Epithelial cell of prostate (primary cell): ENCODE data around the gene CFAP210.
"Not testable (repeated sequence)": the region's sequence is repeated elsewhere in the genome, so short reads cannot be mapped to it uniquely, and the experiment has no call there.

ENCODE experiments used
- DNase-seq: peaks from one replicate; pipeline ENCODE4 v3.0.0-alpha.2; 2011; ENCODE audit warnings: low read depth, low spot score
- H3K27ac ChIP-seq: fragments of 450-650 bp; 2 replicates; pipeline ENCODE4 v1.5.1; 2017; ENCODE audit warnings: mild to moderate bottlenecking

The CFAP210 gene

DNA sequence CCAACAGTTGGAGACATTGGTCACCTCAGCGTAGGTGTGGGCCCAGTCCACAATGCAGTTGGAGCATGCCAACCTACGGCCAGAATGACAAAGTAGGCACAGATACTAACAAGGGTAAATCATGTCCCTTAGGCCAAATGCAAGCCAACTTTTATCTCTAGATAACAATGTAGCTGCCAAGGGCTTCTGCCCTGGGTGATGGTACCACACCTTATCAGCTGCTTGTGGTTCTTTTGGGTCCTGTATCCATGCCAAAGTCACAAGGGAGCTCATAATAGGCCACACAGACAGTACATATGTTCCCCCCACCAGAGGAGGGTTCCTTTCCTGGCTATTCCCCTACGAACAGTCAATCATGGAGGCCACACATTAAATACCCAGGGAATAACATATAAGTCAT is 19.1 kb upstream of the CFAP210 start:
- H3K27ac ChIP-seq: no peak overlapping the region
- no peak for DNase-seq

DNA sequence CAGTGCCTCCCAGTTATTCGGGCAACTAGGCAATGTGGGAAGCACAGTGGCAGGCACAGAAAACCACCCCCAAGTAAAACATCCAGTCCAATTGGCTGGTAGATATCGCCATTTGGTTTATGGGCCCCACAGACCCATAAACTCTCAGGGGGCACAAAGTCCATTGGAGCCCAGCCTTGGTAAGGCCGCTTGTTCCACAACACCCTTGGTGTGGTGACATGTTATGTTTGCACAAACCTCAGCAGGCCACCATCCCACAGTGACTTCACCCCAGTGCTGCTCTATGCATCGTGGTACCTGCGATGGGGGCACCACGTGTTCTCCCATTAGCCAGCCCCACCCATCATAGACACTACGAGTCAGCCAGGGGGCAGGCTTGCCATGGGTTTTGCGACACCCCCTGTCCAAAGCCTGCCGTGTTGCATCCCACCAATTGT is 18.6 kb upstream of the CFAP210 start:
- H3K27ac ChIP-seq: no peak overlapping the region
- no peak for DNase-seq

DNA sequence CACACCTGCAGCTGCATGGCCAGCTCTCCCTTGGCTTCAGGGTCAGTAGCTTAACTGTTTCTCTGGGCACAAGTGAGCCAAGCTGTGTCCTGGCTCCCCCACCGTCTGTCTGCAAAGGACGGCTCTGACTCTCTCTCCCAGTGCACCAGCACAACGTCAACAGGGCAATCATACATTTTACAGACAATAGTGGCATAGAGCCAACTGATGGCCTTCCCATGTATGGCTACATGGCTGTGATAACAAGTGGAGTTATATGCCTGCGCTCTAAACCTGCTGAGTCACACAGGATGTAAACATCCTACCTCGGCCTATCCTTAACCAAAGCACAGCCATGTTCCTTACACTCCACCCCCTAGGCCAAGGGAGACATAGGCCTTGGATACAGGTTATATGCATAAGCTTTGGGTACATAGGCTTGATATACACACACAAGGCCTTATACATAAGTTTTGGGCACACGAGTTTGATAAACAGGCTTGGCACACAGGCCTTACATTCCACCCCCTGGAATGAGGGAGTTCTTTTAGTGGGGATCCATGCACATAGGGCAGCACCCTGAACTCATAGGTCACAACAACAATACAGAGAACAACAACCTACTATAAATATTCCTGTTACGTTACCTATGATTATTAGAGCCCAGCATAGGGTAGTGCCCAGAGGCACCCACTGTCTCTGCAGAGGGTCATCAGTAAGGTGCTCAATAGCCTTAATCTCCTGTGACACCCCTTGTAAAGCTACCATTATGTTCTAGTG is 17.7 kb upstream of the CFAP210 start:
- no peak overlapping the region for H3K27ac ChIP-seq

DNA sequence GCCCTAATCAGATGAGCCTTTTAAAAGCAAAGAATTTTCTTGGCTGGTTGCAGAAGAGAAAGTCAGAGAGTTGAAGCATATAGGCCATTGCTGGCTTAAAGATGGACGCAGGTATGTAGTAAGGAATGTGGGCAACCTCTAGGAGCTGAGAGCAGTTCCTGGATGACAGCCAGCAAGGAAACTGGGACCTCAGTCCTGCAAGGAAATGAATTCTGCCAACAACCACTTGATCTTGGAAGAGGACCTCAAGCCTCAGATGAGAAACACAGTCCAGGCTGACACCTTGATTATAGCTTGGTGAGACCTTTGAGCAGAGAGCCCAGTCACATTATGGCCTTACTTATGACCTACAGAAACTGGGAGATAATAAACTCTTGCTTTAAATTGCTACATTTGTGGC is 15.8 kb upstream of the CFAP210 start:
- DNase-seq: no peak
- H3K27ac ChIP-seq: no peak overlapping the region

More for the DNA sequence above, 17.7 kb upstream of the CFAP210 start:
- no peak for DNase-seq

DNA sequence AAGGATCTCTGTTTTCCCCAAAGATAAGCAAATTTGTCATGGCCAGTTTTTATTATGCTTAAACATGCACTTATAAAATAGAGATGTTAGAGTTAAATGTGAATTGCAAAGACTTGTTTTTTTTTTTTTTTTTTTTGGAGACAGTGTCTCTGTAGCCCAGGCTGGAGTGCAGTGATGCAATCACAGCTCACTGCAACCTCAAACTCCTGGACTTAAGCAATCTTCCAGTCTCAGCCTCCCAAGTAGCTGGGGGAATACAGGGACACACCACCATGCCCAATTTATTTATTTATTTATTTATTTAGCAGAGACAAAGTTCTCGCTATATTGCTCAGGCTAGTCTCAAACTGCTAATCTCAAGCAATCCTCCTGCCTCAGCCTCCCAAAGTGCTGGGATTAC is 15.1 kb upstream of the CFAP210 start:
- H3K27ac ChIP-seq: no peak overlapping the region
- no peak for DNase-seq

DNA sequence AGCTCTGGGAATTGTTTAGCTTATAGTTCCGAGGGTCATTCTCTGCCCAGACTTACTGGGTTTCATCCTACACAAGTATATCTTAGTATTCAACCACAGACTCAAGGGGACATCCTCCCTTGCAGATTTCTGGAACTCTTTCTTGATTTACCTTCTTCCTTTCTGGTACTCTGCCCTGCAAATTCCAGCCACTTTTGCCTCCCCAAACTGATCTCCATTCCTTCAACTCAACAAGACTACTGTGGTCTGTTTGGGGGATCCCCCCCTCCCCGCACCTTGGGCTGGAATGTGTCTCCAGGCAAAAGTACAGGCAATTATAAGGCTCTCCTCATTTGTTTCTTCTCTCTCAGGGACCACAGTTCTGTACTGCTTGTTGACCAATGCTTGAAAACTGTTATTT is 13.4 kb upstream of the CFAP210 start:
- DNase-seq: no peak
- H3K27ac ChIP-seq: no peak overlapping the region

DNA sequence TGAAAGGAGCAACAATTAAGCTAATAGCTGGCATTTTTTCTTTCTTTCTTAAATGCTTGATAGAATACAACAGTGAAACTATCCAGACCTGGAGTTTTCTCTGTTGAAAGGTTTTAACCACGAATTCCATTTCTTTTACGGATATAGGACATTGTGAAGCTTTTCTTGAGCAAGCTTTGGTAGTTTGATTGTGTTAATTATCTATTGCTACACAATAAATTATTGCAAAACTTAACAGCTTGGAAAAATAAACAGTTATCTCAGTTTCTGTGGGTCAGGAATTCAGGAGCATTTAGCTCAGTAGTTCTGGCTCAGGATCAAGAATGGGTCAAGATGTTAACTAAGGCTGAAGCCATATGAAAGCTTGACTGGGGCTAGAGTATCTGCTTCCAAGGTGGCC is 11.7 kb upstream of the CFAP210 start:
- no peak overlapping the region for H3K27ac ChIP-seq
- no peak for DNase-seq

DNA sequence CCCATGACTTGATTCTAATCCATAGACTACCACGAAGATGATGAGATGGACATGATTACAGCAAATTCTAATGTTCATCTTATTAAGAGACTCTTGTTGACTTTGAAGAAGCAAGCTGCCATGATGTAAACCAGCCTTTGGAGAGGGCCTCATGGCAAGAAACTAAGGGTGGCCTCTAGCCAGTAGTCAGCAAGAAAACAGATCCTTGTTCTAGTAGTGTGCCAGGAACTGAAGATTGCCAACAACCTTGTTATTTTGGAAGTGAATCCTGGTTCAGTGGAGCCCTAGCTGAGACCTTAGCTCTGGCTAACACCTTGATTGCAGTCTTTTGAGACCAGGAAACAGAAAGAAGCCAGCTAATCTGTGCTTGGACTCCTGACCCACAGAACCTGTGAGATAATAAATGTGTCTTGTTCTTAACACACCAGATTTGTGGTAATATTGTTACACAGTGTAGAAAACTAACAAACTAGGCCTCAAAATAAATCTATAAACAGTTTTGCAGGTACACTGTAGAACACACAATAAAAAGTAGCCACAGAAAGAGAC is 10.0 kb upstream of the CFAP210 start:
- DNase-seq: no peak
- no peak overlapping the region for H3K27ac ChIP-seq

DNA sequence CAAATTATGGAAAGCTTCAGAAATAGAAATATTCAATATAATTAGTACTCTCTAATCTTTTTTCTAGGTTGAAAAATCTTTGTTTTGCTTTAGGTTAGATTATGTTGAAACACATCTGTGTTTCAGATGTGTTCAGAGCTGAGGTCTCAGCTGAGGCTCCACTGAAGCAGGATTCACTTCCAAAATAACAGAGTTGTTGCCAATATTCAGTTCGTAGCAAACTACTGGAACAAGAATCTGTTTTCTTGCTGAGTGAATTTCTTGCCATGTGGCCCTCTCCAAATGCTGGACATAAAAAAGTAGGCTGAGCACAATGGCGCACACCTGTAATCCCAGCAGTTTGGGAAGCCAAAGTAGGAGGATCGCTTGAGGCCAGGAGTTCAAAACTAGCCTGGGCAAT is 8.8 kb upstream of the CFAP210 start:
- no peak for DNase-seq
- H3K27ac ChIP-seq: no peak overlapping the region

DNA sequence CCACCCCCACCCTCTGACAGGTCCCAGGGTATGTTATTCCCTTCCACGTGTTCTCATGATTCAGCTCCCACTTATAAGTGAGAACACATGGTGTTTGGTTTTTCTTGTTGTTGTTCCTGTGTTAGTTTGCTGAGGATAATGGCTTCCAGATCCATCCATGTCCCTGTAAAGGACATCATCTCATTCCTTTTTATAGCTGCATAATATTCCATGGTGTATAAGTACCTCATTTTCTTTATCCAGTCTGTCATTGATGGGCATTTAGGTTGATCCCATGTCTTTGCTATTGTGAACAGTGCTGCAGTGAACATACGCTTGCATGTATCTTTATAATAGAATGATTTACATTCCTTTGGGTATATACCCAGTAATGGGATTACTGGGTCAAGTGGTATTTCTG is 5.0 kb upstream of the CFAP210 start:
- not testable (repeated sequence) for H3K27ac ChIP-seq, DNase-seq

DNA sequence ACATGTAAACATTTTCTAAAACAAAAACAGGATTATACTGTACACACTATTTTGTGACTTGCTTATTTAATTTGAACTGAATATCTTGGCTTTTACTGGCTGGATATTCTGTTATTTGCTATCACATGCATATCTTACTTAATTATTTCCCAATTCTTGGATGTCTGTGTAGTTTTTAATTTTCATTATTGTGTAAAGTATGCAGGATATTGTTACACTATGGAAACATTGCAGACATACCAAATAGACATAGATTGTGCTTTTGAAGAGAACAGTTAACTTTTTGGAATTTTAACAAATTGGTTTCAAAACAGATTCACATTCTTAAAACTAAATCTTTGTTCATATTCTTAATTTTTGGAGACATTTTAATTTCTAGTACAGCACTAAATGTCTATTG is 2.2 kb upstream of the CFAP210 start:
- H3K27ac ChIP-seq: no peak overlapping the region

DNA sequence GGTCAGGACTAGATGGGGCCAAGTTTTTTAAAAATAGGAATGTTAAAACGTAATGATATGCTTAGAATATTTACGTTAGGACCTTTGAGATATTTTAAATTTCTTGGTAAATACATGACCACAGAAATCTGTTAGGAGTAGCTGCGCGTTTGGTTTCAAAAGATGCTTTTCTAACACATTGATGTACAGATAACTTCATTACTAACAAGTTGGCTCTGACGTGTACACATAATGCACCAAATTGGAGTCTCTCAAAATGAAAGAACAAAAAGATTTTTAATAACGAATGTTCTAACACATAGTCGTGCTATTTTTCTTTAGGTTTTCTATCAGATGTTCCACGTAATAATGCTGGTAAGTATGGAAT is 672 bp upstream of the CFAP210 start:
- DNase-seq: no peak
- peak overlapping the region; percentile 42 for H3K27ac ChIP-seq

More for the DNA sequence above, 2.2 kb upstream of the CFAP210 start:
- no peak for DNase-seq

DNA sequence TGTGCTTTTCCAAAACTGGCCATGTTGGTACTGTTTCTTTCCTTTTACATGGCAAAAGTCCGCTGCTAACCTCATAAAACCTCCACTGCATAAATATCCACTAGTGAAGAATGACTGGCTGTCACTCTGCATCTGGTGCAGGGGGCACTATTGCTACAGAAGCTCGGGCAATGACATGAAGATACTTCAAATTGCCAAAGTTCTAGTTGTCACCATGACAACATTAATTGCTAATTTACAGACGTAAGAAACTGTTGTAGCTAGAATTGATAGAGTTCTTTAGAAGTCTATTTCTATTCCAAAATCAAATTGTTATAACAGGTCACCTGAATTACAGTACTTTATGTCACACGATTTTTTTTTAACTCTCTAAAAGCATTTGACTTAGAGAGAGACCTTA is 845 bp downstream of the CFAP210 start:
- H3K27ac ChIP-seq: no peak overlapping the region
- no peak for DNase-seq

DNA sequence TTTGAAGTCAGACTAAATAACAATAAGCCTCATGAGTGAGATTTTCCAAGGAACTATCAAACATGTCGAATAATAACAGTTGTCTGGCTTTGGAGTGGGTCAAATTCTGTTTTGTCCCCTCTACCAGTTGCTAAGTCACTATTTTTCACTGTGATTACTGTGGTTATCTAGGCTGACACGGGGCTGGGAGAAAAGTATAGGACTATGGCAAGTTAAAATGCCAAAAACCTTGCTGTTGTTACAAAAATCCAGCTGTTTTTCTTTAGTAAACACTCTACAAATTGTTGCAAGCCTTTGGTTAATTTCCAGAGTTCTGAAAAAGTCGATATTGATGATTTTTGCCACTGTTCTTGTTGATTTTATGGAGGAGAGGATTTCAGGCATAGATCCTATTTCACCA is 1.5 kb downstream of the CFAP210 start:
- no peak overlapping the region for H3K27ac ChIP-seq
- DNase-seq: no peak

DNA sequence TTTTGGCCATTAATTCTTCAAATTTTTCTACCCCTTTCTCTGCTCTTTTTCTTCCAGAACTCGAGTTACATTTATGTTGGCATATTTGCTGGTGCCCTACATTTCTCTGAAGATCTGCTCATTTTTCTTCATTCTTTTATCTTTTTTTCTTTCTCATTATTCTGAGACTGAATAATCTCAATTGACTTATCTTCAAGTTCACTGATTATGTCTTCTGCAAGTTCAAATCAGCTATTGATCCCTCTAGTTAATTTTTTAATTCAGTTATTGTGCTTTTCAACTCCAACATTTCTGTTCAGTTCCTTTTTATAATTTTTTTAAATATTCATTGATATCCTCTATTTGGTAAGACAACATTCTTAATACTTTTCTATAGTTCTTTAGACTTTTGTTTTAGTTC is 3.2 kb downstream of the CFAP210 start:
- no peak overlapping the region for H3K27ac ChIP-seq
- no peak for DNase-seq

DNA sequence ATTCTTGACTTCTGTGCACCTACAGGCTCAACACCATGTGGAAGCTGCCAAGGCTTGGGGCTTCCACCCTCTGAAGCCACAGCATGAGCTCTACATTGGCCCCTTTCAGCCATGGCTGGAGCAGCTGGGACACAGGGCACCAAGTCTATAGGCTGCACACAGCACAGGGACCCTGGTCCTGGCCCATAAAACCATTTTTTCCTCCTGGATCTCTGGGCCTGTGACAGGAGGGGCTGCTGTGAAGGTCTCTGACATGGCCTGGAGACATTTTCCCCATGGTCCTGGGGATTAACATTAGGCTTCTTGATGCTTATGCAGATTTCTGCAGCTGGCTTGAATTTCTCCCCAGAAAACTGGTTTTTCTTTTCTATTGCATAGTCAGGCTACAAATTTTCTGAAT is 6.3 kb downstream of the CFAP210 start:
- H3K27ac ChIP-seq, DNase-seq: not testable (repeated sequence)

DNA sequence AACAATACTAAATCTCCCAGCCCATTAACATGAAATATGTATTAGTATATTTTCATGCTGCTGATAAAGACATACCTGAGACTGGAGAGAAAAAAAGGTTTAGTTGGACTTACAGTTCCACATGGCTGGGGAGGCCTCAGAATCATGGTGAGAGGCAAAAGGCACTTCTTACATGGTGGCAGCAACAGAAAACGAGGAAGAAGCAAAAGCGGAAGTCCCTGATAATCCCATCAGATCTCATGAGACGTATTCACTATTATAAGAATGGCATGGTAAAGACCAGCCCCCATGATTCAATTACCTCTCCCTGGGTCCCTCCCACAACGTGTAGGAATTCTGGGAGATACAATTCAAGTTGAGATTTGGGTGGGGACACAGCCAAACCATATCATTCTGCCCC is 7.4 kb downstream of the CFAP210 start:
- not testable (repeated sequence) for DNase-seq, H3K27ac ChIP-seq

DNA sequence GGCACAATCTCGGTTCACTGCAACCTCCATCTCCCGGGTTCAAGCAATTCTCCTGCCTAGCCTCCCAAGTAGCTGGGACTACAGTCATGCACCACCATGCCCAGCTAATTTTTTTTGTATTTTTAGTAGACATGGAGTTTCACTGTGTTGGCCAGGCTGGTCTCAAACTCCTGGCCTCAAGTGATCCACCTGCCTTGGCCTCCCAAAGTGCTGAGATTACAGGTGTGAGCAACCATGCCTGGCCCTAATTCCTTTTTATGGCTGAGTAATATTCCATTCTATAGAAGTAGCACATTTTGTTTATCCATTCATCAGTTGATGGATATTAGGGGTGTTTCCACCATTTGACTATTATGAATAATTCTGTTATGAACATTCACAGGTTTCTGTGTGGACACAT is 9.5 kb downstream of the CFAP210 start:
- not testable (repeated sequence) for DNase-seq, H3K27ac ChIP-seq

DNA sequence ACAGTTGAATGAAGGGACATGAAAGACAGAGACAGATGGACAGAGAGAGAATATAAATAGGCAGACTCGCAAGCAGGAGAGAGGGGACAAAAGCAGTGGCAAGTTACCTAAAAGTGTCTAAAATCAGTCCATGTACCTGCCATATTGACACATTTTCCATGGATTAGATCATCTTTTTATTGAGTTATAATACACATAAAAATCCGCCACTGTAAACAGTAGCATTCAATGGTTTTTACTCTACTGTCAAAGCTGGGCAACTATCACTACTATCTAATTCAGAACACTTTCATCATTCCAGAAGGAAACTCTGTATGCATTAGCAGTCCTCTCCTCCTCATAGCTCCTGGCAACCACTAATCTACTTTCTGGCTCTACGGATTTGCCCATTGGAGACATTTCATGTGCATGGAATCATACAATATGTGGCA is 10.1 kb downstream of the CFAP210 start:
- DNase-seq: no peak
- no peak overlapping the region for H3K27ac ChIP-seq

DNA sequence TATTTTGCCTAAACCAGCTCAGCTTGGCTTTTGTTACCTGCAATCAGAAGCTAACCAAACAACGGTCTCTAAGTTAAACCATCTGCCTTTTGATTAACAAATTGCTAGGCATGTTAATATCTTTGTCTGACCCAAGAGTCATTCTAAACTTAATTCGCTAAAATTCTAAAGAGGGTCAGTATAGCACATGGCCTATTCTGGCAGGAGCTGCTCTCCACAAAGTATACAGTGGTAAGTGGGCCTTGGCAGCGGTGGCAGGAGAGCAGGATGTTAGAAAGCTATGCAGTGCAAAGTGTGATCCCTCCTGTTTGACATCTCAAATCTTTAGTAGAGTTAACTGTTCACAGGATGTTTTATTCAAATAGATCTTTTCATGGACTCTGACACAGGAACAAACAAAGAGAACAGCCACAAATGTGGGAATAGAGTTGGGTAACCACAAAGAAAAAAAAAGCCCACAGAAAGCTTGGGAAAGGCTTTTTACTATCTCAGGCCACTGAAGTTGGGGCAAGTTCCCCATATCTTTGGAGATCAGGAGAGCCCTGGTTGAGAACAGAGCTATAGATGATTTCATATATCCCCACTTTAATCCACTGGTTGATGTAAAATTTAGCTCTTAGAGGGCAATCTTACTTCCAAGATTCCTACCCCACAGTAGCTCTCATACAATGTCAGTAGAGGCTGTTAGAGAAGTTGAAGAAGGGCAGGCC is 10.6 kb downstream of the CFAP210 start:
- no peak for DNase-seq
- H3K27ac ChIP-seq: peak overlapping the region; percentile 58

DNA sequence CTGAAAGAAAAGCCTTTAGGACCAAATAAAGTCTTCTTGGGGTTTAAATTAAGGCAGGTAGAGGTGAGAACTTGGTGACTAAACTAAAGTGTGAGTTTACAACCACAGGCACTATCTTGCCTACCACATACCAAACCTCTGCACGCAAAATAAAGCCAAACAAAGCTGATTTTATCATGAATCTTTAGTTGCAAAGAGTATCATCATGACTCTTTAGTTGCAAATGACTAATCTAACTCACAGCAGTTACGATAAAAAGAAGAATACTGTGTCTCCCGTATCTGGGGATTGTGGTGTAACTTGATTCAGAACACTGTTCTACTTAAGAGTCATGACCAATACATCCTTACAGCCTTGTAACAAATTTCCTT is 11.2 kb downstream of the CFAP210 start:
- peak overlapping the region; percentile 58 for H3K27ac ChIP-seq
- DNase-seq: peak; percentile 67

DNA sequence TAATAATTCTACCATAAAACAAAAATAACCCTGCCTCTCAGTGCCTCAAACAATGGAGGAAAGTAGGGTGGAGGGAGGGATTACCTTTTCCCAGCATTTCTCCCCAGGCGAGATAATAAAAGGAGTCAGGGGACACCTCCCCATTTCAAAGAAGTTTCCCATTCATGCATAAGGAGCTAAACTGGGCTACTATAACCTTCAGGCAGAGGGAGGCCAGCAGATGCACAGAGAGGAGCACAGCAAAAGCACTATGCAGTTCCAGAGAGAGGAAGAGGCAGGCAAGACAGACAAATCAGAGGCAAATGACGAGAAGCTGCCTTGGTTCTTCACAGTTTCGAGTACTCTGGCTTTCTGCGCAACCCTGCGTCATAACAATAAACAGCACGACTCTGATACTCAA is 17.4 kb downstream of the CFAP210 start:
- DNase-seq: no peak
- no peak overlapping the region for H3K27ac ChIP-seq
